Neural cell (in vitro differentiated cells): ENCODE measurements around the gene AARS1.

Source experiments
- EZH2 ChIP-seq: fragments of 200-600, 300-800 bp; shearing (Covaris generic), sonication (generic); IDR thresholded peaks from 2 replicates; pipeline ENCODE4 v1.6.1; 2014; ENCODE audit warnings: antibody characterized with exemption, low read length, borderline replicate concordance, mild to moderate bottlenecking; ENCODE audit not compliant: insufficient read depth, poor library complexity, severe bottlenecking
- POLR2AphosphoS5 ChIP-seq: IDR thresholded peaks from 2 replicates; pipeline ENCODE4 v1.6.1; 2012
- RAD21 ChIP-seq: fragments of 450-650 bp; conservative IDR thresholded peaks from 2 replicates; pipeline ENCODE4 v1.6.1; 2014; ENCODE audit warnings: antibody characterized with exemption, mild to moderate bottlenecking, moderate library complexity
- SMC3 ChIP-seq: fragments of 450-650 bp; conservative IDR thresholded peaks from 2 replicates; pipeline ENCODE4 v1.6.1; 2014; ENCODE audit warnings: antibody characterized with exemption, mild to moderate bottlenecking, moderate library complexity; ENCODE audit not compliant: poor library complexity
- TF ChIP-seq, protein P1 (sequence below): fragments of 450-650 bp; IDR thresholded peaks from 2 replicates; pipeline ENCODE4 v1.5.1; 2014; ENCODE audit warnings: antibody characterized with exemption, mild to moderate bottlenecking, moderate library complexity; ENCODE audit not compliant: poor library complexity, severe bottlenecking
- TF ChIP-seq, protein P2 (sequence below): IDR thresholded peaks from 2 replicates; pipeline ENCODE4 v1.6.1; 2012; ENCODE audit warnings: borderline replicate concordance

DNA sequence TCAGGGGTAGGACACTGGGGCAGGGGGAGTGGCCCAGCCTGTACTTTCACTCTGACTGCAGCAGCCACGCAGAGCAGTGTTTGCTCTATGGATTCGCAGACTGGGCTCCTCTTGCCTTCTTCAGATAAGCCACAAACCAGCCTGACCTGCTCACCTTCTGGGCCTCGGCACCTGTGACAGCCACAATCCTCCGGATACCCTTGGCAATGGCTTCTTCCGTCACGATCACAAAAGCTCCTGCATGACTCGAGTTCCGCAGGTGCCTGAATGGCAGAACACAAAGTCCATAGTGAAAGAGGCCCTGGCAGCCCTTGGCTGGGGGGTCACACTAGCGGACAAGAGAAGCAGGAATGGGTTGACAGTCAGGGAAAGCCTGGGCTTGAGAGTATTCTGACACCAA lies 33.7 kb downstream of the AARS1 start:
- TF ChIP-seq, protein P1, sequence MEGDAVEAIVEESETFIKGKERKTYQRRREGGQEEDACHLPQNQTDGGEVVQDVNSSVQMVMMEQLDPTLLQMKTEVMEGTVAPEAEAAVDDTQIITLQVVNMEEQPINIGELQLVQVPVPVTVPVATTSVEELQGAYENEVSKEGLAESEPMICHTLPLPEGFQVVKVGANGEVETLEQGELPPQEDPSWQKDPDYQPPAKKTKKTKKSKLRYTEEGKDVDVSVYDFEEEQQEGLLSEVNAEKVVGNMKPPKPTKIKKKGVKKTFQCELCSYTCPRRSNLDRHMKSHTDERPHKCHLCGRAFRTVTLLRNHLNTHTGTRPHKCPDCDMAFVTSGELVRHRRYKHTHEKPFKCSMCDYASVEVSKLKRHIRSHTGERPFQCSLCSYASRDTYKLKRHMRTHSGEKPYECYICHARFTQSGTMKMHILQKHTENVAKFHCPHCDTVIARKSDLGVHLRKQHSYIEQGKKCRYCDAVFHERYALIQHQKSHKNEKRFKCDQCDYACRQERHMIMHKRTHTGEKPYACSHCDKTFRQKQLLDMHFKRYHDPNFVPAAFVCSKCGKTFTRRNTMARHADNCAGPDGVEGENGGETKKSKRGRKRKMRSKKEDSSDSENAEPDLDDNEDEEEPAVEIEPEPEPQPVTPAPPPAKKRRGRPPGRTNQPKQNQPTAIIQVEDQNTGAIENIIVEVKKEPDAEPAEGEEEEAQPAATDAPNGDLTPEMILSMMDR, result no peak
- TF ChIP-seq SMC3 (no peak), EZH2 (no peak), POLR2AphosphoS5 (no peak), RAD21 (no peak)
- TF ChIP-seq, protein P2, sequence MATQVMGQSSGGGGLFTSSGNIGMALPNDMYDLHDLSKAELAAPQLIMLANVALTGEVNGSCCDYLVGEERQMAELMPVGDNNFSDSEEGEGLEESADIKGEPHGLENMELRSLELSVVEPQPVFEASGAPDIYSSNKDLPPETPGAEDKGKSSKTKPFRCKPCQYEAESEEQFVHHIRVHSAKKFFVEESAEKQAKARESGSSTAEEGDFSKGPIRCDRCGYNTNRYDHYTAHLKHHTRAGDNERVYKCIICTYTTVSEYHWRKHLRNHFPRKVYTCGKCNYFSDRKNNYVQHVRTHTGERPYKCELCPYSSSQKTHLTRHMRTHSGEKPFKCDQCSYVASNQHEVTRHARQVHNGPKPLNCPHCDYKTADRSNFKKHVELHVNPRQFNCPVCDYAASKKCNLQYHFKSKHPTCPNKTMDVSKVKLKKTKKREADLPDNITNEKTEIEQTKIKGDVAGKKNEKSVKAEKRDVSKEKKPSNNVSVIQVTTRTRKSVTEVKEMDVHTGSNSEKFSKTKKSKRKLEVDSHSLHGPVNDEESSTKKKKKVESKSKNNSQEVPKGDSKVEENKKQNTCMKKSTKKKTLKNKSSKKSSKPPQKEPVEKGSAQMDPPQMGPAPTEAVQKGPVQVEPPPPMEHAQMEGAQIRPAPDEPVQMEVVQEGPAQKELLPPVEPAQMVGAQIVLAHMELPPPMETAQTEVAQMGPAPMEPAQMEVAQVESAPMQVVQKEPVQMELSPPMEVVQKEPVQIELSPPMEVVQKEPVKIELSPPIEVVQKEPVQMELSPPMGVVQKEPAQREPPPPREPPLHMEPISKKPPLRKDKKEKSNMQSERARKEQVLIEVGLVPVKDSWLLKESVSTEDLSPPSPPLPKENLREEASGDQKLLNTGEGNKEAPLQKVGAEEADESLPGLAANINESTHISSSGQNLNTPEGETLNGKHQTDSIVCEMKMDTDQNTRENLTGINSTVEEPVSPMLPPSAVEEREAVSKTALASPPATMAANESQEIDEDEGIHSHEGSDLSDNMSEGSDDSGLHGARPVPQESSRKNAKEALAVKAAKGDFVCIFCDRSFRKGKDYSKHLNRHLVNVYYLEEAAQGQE, result no peak
